ENCODE data around the gene RPS19. TPM values are rescaled to one million over a fixed set of nuclear protein-coding genes. Genes with fewer than 3 reads are reported as not detected.

RPS19 gene

GRCh38 chr19:41921577-41922576, 61.8 kb downstream of the RPS19 start:
- no peak overlapping the region for H3K4me2 ChIP-seq (ENCODE audit: low read length)
- H3K4me1 ChIP-seq (ENCODE audit: control insufficient read depth, insufficient read depth, low read length), result no peaks in the 10 kb centered on the region
- H3K4me3 ChIP-seq (ENCODE audit: low read length), result no peak overlapping the region
- H3K9me3 ChIP-seq (replicated peaks; ENCODE audit: low read length), result no peaks in the 10 kb centered on the region
- H3K36me3 ChIP-seq (ENCODE audit: insufficient read depth, low read length), result no peaks in the 10 kb centered on the region
- peaks cover 82% of the 10 kb centered on the region for H3K27me3 ChIP-seq (ENCODE audit: control insufficient read depth, insufficient read depth, low read length)
- no peak overlapping the region for H3K9ac ChIP-seq (ENCODE audit: low read depth, low read length)

Small RNAs within 50 kb of the gene (small RNA-seq; reads per million reads assigned to genes)
- gene MIR6797, result not detected
